GM21447 (cell line): ENCODE results near the gene TLR3.
A peak's percentile ranks its signal among the peaks of the same experiment; 100 is the strongest.
"Not testable (repeated sequence)": the region's sequence is repeated elsewhere in the genome, so short reads cannot be mapped to it uniquely, and the experiment has no call there.

Experiments
- ATAC-seq: cut with Tn5 transposase; IDR thresholded peaks from one replicate; pipeline ENCODE4 v1.9.1; 2021; ENCODE audit not compliant: unreplicated experiment

The TLR3 gene

GRCh38 chr4:186040316-186040715 is 28.6 kb upstream of the TLR3 start:
- no peak for ATAC-seq

DNA sequence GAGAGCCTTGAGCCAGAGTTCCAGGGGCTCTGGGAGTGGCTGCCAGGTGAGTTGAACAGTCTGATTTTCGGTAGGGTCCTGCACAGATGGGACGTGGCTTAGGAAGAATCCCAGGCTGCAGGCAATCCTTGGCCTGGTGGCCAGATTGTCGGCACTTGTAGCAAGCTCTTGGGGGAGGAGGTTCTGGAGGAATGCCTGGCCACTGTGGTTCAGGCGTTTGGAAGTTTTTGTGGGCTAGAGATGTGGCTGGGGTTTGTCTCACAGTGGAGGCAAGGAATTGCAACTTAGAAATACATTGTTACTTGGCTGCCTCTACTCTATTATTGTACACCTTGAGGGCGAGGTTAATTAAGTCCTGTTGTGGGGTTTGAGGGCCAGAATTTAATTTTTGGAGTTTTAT is 21.5 kb upstream of the TLR3 start:
- not testable (repeated sequence) for ATAC-seq

DNA sequence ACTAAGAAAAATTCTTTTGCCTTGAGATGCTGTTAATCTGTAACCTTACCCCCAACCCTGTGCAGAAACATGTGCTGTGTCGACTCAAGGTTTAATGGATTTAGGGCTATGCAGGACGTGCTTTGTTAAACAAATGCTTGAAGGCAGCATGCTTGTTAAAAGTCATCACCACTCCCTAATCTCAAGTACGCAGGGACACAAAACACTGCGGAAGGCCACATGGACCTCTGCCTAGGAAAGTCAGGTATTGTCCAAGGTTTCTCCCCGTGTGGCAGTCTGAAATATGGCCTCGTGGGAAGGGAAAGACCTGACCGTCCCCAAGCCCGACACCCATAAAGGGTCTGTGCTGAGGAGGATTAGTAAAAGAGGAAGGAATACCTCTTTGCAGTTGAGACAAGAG is 18.8 kb upstream of the TLR3 start:
- ATAC-seq, result not testable (repeated sequence)

GRCh38 chr4:186051096-186051495 is 17.9 kb upstream of the TLR3 start:
- no peak for ATAC-seq

DNA sequence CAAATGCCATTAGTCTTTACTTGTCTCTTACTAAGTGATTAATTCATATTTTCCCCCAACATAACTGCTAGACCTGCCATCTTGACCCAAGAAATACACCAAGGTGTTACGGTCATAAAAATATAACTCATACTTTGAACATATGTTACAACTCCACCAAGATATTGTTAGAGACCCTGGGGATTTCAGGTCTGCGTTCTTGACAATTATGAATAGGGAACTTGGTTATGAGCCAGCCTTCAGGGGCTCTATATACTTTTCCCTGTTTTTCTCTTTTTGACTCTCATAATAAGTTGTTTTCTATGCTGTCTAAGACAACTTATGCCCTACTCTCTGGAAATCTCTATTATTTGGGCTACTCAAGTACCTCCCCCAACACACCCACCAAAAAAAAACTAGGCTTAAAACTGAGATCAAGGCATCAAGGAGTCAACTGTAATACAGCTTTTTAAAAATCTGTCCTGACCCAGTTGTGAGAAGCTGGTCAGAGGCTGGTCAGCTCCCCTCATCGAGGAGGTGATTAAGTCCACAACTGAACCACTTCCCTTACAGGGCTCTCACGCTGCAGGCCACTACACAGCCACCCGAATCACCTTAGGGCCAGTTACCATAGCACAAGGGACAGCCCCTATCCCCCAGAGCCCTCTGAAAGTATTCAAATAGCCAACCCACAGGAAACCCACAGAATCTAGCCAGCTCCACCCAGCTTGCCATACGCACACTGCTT is 10.5 kb upstream of the TLR3 start:
- ATAC-seq, result peak; percentile 100

DNA sequence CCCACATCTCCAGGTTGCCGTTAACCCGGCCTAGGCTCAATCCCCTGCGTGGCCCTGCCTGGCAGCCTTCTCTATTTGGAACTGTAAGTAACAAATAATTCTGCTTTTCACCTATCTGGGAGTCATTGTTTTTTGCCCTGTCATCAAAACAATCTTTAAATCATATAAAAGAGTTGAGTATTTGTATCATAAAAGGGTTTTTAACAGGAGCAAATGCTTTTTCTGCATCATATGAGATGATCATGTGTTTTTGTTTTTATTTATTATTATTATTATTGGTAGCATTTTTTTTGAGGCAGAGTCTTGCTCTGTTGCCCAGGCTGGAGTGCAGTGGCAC is 10.0 kb upstream of the TLR3 start:
- ATAC-seq, result no peak

DNA sequence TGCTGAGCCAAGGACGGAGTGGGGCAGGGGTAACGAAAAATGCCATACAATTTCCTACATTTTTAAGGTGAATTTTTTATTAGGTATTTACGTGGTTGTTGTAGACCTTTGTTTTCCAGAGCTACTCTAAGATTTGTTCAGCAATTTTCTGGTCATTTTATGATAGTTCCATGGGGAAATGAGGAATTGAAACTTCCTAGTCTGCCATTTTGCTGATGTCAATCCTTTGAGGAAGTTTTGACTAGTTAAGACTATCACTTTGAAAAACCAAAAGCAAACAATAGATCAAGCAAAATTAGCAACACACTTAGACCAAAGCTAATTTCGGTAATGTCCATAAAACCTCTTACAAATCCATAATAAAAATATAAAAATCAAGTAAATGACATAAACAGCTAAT is 7.0 kb upstream of the TLR3 start:
- ATAC-seq, result no peak

DNA sequence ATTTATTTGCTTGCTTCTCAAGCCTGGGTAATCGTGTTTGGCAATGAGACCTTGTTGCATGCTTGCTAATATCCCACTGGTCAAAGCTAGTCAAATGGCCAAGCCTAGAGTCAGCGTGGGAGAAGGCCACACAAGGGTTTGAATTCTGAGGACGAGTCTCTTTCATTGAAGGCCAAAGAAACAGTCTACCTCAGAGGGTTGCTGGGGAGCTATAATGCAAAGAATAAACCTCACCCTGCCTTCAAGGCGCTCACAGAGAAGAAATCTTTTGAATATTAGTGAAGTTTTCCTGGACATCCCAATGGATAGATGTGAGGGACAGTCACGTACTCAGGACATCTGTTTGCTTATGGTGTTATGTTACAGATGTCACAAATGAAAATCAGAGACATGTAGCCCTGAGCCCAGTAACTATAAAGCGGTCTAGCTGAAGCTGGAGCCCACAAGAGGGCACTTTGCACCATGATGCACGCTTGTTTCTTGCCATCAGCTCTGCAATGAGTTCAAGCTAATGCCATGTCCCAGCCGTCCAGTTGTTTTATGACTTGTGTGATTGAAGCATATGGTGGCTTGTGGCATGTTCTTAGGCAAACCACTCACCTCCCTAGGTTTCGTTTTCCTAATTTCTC is 1.1 kb upstream of the TLR3 start:
- ATAC-seq, result peak; percentile 77

- no peak for ATAC-seq
Measured at GRCh38 chr4:186069729-186070128, 773 bp downstream of the TLR3 start.

DNA sequence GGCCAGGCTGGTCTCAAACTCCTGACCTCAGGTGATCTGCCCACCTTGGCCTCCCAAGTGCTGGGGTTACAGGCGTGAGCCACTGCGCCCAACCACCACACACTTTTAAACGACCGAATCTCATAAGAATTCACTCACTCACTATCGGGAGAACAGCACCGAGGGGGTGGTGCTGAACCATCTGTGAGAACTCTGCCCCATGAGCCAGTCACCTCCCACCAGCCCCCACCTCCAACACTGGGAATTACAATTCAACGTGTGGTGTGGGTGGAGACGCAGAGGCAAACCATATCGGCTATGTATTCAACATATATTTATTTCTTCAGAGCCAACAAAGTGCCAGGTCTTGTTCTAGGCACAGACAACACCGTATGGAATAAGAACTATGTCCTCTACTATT is 3.6 kb downstream of the TLR3 start:
- no peak for ATAC-seq

- no peak for ATAC-seq
Measured at GRCh38 chr4:186074189-186074588, 5.2 kb downstream of the TLR3 start.

- no peak for ATAC-seq
Measured at GRCh38 chr4:186078981-186079638, 10.2 kb downstream of the TLR3 start.

- ATAC-seq, result no peak
Measured at GRCh38 chr4:186079694-186080093, 10.7 kb downstream of the TLR3 start.

GRCh38 chr4:186081202-186081807 is 12.3 kb downstream of the TLR3 start:
- no peak for ATAC-seq

GRCh38 chr4:186082221-186082620 is 13.3 kb downstream of the TLR3 start:
- ATAC-seq, result no peak

- no peak for ATAC-seq
Measured at GRCh38 chr4:186088523-186088922, 19.6 kb downstream of the TLR3 start.

DNA sequence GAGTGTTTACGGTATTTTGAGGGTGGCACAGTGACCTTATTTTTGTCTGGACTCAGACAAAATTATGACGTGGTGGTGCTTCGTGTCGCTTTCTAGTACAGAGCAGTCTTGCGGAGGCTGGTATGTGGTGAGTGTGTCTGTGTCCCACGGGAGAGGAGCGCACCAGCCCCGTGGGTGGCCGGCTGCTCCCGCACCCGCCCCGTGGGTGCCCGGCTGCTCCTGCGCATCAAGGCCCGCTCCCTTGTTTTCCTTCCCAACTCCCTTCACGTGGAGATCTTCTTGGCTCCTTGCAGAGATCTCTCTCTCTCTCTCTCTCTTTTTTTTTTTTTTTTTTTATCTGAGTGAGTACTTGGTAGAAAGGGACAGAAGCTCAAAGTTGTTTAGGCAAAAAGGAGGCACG is 23.3 kb downstream of the TLR3 start:
- no peak for ATAC-seq

DNA sequence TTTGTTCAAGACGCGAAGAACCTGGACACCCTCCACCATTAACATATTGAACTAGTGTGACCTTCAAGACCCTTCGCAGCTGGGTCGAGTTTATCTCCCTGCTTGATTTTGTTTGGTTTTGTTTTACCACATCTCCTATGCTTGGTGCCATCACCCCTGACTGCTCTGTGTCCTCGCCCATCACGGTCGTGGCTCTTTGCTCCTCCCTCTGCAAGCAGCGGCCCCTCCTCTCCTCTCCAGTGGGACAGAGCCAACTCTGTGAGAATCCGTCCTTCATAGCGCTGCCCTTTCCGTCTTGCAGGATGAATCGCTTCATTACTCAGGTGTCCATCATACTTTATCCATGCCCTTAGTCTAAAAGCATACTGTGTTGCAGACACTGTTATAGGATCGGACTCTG is 26.4 kb downstream of the TLR3 start:
- ATAC-seq, result no peak

DNA sequence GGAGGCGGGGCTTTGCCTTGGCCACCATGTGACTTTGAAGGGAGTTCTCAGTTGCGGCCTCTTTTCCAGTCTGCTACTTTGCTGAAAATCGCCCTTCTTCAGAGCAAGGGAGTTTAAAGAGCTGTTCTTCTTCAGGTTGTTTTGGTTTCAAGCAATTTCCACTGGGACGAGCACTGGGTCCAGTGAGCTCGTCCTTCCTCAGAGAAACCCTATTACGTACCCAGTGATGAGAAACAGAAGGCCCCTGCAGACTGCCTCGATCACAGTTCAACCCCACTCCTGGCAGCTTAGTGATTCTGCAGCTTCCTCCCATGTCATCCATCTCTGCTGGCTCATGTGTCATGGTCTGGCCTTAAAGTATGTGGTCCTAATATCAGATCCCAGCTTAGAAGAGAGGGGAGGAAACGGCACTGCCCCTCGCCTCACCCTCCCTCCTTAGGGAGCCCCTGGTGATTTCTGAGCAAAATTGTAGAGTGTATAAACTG is 27.8 kb downstream of the TLR3 start:
- no peak for ATAC-seq

DNA sequence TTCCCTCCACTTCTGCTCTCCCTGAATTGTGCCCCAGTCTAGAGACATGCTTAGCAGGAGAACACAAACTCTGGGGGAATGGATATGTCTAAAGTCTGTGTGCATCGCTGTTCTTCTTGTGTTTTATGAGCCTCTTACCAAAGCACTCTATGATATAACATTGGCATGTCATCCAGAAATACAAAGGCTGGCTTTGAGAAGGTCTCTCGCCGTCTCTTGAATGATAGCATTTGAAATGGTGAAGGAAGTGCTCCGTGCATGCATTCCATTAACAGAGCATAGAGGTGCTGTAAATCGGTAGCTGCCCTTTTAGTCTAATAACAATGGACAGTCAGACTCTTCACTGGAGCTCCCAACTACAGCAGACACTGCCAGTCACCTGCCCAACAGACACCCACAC is 28.4 kb downstream of the TLR3 start:
- ATAC-seq, result no peak

- ATAC-seq, result no peak
Measured at GRCh38 chr4:186102931-186103330, 34.0 kb downstream of the TLR3 start.
